Activated B cell treated with CpG ODN at 0.5 μM for 24 hours (primary cell): Measurements from ENCODE around the gene SOST. TPM values are rescaled to one million over a fixed set of nuclear protein-coding genes. Genes with fewer than 3 reads are reported as not detected.

Experiments used
- ATAC-seq: fragments of 200-7000 bp; cut with Tn5 transposase; one replicate; pipeline ENCODE4 v1.10.0; 2021; ENCODE audit warnings: low read depth, mild to moderate bottlenecking, moderate library complexity
- CTCF ChIA-PET: fragments of 350-600 bp; sonication (Branson Sonifier 250); formaldehyde crosslinking; loops from one replicate; lab custom pipeline; 2021; ENCODE audit warnings: antibody characterized with exemption; lab: Charles Lee
- POLR2A ChIA-PET: fragments of 350-600 bp; sonication (Branson Sonifier 250); formaldehyde crosslinking; loops from one replicate; lab custom pipeline; 2021; ENCODE audit warnings: antibody characterized with exemption; lab: Charles Lee
- DNase-seq: peaks from one replicate; pipeline ENCODE4 v3.0.0; 2022
- H3K27ac Mint-ChIP-seq: one replicate; pipeline ENCODE4 v1.8.0; 2020; ENCODE audit warnings: mixed read lengths
- H3K27me3 Mint-ChIP-seq: one replicate; pipeline ENCODE4 v1.8.0; 2021; ENCODE audit warnings: mixed read lengths
- H3K36me3 Mint-ChIP-seq: one replicate; pipeline ENCODE4 v1.8.0; 2021; ENCODE audit warnings: low read depth, mixed read lengths
- H3K4me1 Mint-ChIP-seq: one replicate; pipeline ENCODE4 v1.8.0; 2021; ENCODE audit warnings: mixed read lengths
- H3K4me3 Mint-ChIP-seq: one replicate; pipeline ENCODE4 v1.8.0; 2020; ENCODE audit warnings: mild to moderate bottlenecking, mixed read lengths
- H3K9me3 Mint-ChIP-seq: one replicate; pipeline ENCODE4 v1.8.0; 2020; ENCODE audit warnings: mixed read lengths
- CTCF ChIP-seq: fragments of 200-600 bp; IDR thresholded peaks from one replicate; pipeline ENCODE4 v1.8.0; 2022; ENCODE audit warnings: antibody characterized with exemption, mild to moderate bottlenecking
- intact Hi-C: fragments of 100-400 bp; cut with micrococcal nuclease; formaldehyde crosslinking; loops from one replicate; pipeline ENCODE4 v1.15.1; 2024
- total RNA-seq: library from RNA; stranded (reverse); gene quantifications from 2 replicates; pipeline ENCODE4 v1.2.3, GENCODE V29; 2022

SOST gene
- total RNA-seq, 1 donor from 2014 or later = not detected

GRCh38 chr17:43789482-43789881 lies 30.9 kb upstream of the SOST start:
- no peaks in the 10 kb centered on the region for H3K4me1 Mint-ChIP-seq
- H3K27me3 Mint-ChIP-seq = peaks cover 19% of the 10 kb centered on the region
- DNase-seq (no peak), ATAC-seq (no peak)
- CTCF ChIA-PET = no interaction called here
- H3K36me3 Mint-ChIP-seq = no peaks in the 10 kb centered on the region
- no peak for TF ChIP-seq CTCF
- no peaks in the 10 kb centered on the region for H3K9me3 Mint-ChIP-seq
- H3K4me3 Mint-ChIP-seq = no peak overlapping the region
- intact Hi-C loops = no loop called here
- no peak overlapping the region for H3K27ac Mint-ChIP-seq
- POLR2A ChIA-PET = no interaction called here

- peaks cover 21% of the 10 kb centered on the region for H3K27me3 Mint-ChIP-seq
- TF ChIP-seq CTCF = no peak
- H3K36me3 Mint-ChIP-seq = no peaks in the 10 kb centered on the region
- H3K9me3 Mint-ChIP-seq = no peaks in the 10 kb centered on the region
- CTCF ChIA-PET = no interaction called here
- DNase-seq (no peak), ATAC-seq (no peak)
- H3K27ac Mint-ChIP-seq = no peak overlapping the region
- H3K4me1 Mint-ChIP-seq = no peaks in the 10 kb centered on the region
- H3K4me3 Mint-ChIP-seq = no peak overlapping the region
- POLR2A ChIA-PET = no interaction called here
- intact Hi-C loops = no loop called here
Observed at GRCh38 chr17:43788540-43788939, 29.9 kb upstream of the SOST start.

GRCh38 chr17:43787728-43788127 lies 29.1 kb upstream of the SOST start:
- DNase-seq (no peak), ATAC-seq (no peak)
- Mint-ChIP-seq H3K27me3 (peaks cover 22% of the 10 kb centered on the region), H3K9me3 (no peaks in the 10 kb centered on the region), H3K36me3 (no peaks in the 10 kb centered on the region), H3K27ac (no peak overlapping the region), H3K4me1 (no peaks in the 10 kb centered on the region), H3K4me3 (no peak overlapping the region)
- ChIA-PET CTCF (no interaction called here), POLR2A (no interaction called here)
- TF ChIP-seq CTCF = no peak
- intact Hi-C loops = no loop called here

- Mint-ChIP-seq H3K4me1 (peaks cover 2% of the 10 kb centered on the region), H3K9me3 (no peaks in the 10 kb centered on the region), H3K4me3 (no peak overlapping the region), H3K27ac (no peak overlapping the region), H3K36me3 (no peaks in the 10 kb centered on the region), H3K27me3 (peaks cover 25% of the 10 kb centered on the region)
- ChIA-PET POLR2A (interaction anchor here (0.7 kb wide), 1 partner anchor 1406 kb away, joined by 3 read pairs; no protein-coding TSS in a partner anchor), CTCF (no interaction called here)
- ATAC-seq (no peak), DNase-seq (no peak)
- intact Hi-C loops = loop anchor here (5.0 kb wide), 1 partner anchor 48 kb away; the partner anchor contains the start of gene MPP3
- TF ChIP-seq CTCF = no peak
Observed at GRCh38 chr17:43784628-43785101, 26.1 kb upstream of the SOST start.

DNA sequence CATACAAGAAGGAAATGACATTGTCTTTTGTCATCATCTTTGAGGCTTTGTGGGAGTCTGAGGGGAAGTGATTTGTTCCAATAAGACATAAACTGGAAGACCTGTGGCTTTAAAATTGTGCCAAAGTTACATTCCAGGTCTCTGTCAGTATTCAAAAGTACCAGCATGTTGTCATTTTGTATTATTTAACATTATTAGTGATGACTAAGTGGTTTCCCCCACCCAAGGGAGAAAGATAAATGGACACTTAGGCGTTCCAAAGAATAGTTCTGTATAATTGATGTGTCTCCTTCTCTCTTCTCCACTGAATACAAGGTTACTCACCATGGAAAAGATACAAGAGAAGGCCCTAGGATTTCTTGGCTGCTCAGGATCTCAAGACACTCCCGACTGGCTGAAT lies 25.5 kb upstream of the SOST start:
- Mint-ChIP-seq H3K27me3 (peaks cover 23% of the 10 kb centered on the region), H3K4me3 (no peak overlapping the region), H3K27ac (no peak overlapping the region), H3K9me3 (no peaks in the 10 kb centered on the region), H3K4me1 (peaks cover 8% of the 10 kb centered on the region), H3K36me3 (no peaks in the 10 kb centered on the region)
- no peak for TF ChIP-seq CTCF
- DNase-seq (no peak), ATAC-seq (no peak)
- CTCF ChIA-PET = no interaction called here
- POLR2A ChIA-PET = no interaction called here
- intact Hi-C loops = loop anchor here (5.0 kb wide), 1 partner anchor 48 kb away; the partner anchor contains the start of gene MPP3
